Amniotic epithelial cell (primary cell): ENCODE measurements around the gene CMTM2.
"Not testable (repeated sequence)": the region's sequence is repeated elsewhere in the genome, so short reads cannot be mapped to it uniquely, and the experiment has no call there.

ENCODE experiments used
- DNase-seq: peaks from one replicate; pipeline ENCODE4 v3.0.0-alpha.2; 2010; ENCODE audit warnings: low read depth

The CMTM2 gene

GRCh38 chr16:66609139-66609510 is 29.9 kb downstream of the CMTM2 start:
- DNase-seq: no peak

GRCh38 chr16:66610111-66610820 is 31.0 kb downstream of the CMTM2 start:
- DNase-seq: no peak

- DNase-seq: not testable (repeated sequence)
Measured at GRCh38 chr16:66611911-66612310, 32.6 kb downstream of the CMTM2 start.

GRCh38 chr16:66612422-66612821 is 33.2 kb downstream of the CMTM2 start:
- no peak for DNase-seq

GRCh38 chr16:66614161-66614802 is 35.0 kb downstream of the CMTM2 start:
- no peak for DNase-seq

GRCh38 chr16:66616169-66616568 is 36.9 kb downstream of the CMTM2 start:
- no peak for DNase-seq

- DNase-seq: peak; percentile 52
Measured at GRCh38 chr16:66616592-66616991, 37.3 kb downstream of the CMTM2 start.

- no peak for DNase-seq
Measured at GRCh38 chr16:66617010-66617434, 37.8 kb downstream of the CMTM2 start.

- no peak for DNase-seq
Measured at GRCh38 chr16:66617728-66618127, 38.5 kb downstream of the CMTM2 start.

GRCh38 chr16:66618588-66619375 is 39.5 kb downstream of the CMTM2 start:
- DNase-seq: peak; percentile 97

GRCh38 chr16:66619534-66620428 is 40.5 kb downstream of the CMTM2 start:
- peak; percentile 81 for DNase-seq

GRCh38 chr16:66620429-66620795 is 41.1 kb downstream of the CMTM2 start:
- DNase-seq: no peak

GRCh38 chr16:66621973-66622372 is 42.7 kb downstream of the CMTM2 start:
- DNase-seq: no peak

GRCh38 chr16:66622863-66623262 is 43.6 kb downstream of the CMTM2 start:
- DNase-seq: peak; percentile 65

GRCh38 chr16:66623755-66624154 is 44.5 kb downstream of the CMTM2 start:
- no peak for DNase-seq

GRCh38 chr16:66627611-66628378 is 48.5 kb downstream of the CMTM2 start:
- not testable (repeated sequence) for DNase-seq

GRCh38 chr16:66629856-66630255 is 50.6 kb downstream of the CMTM2 start:
- DNase-seq: no peak

GRCh38 chr16:66630561-66631260 is 51.4 kb downstream of the CMTM2 start:
- not testable (repeated sequence) for DNase-seq

GRCh38 chr16:66631558-66631957 is 52.3 kb downstream of the CMTM2 start:
- DNase-seq: not testable (repeated sequence)

- DNase-seq: no peak
Measured at GRCh38 chr16:66634527-66635196, 55.4 kb downstream of the CMTM2 start.
